Lung (tissue), 12 donors: Measurements from ENCODE around the gene COX6B2. TPM values are rescaled to one million over a fixed set of nuclear protein-coding genes. Genes with fewer than 3 reads are reported as not detected.

Experiments used
- ATAC-seq: fragments of 200-7000 bp; cut with Tn5 transposase; one replicate; pipeline ENCODE4 v1.9.1; 2020; ENCODE audit warnings: moderate number of reproducible peaks; ENCODE audit not compliant: insufficient read depth, low FRiP score
- DNase-seq, 3 donors: peaks; one replicate each; pipeline ENCODE4 v3.0.0-alpha.2; 2013 to 2017
- H3K27ac ChIP-seq, 2 donors: one replicate each; pipeline ENCODE4 v1.5.1; 2013; ENCODE audit warnings: mild to moderate bottlenecking in 2 of 2, moderate library complexity in 2 of 2, control low read depth in 1 of 2, inconsistent platforms in 1 of 2, low read depth in 1 of 2, low read length in 1 of 2
- H3K27me3 ChIP-seq, 3 donors: one replicate each; pipeline ENCODE4 v1.5.1; 2013; ENCODE audit warnings: low read length in 2 of 3; ENCODE audit not compliant: control insufficient read depth in 3 of 3, insufficient read depth in 3 of 3
- H3K36me3 ChIP-seq, 4 donors: one replicate each; pipeline ENCODE4 v1.5.1; 2013; ENCODE audit warnings: low read length in 4 of 4, mild to moderate bottlenecking in 1 of 4, moderate library complexity in 1 of 4; ENCODE audit not compliant: control insufficient read depth in 4 of 4, insufficient read depth in 4 of 4
- H3K4me1 ChIP-seq, 5 donors: one replicate each; pipeline ENCODE4 v1.5.1; 2013; ENCODE audit warnings: low read length in 5 of 5, mild to moderate bottlenecking in 2 of 5, moderate library complexity in 1 of 5; ENCODE audit not compliant: control insufficient read depth in 5 of 5, insufficient read depth in 5 of 5
- H3K4me3 ChIP-seq: one replicate; pipeline ENCODE4 v1.5.1; 2013; ENCODE audit warnings: mild to moderate bottlenecking, control low read depth, moderate library complexity
- H3K9ac ChIP-seq, 2 donors: one replicate each; pipeline ENCODE4 v1.5.1; 2013; ENCODE audit warnings: low read length in 2 of 2, control low read depth in 1 of 2; ENCODE audit not compliant: insufficient read depth in 1 of 2
- H3K9me3 ChIP-seq, 4 donors: one replicate each; pipeline ENCODE4 v1.5.1; 2013; ENCODE audit warnings: low read length in 3 of 4, mild to moderate bottlenecking in 1 of 4, moderate library complexity in 1 of 4; ENCODE audit not compliant: control insufficient read depth in 4 of 4, insufficient read depth in 3 of 4
- WGBS, 2 donors: extraction: QIAGEN DNeasy Blood & Tissue Kit; methylation state at CpG; one replicate each; pipeline ENCODE4 v1.1.7; 2013; 5-methylcytosine and 5-hydroxymethylcytosine counted together
- polyA plus RNA-seq, 2 donors: library from polyadenylated mRNA; stranded (reverse); fragments of 200-250 nt; gene quantifications; one replicate each; pipeline ENCODE4 v1.2.1, GENCODE V29; 2013
- total RNA-seq, 2 donors: library from RNA; depleted of rRNA in 1 of 2; stranded (reverse); fragments of >200 nt in 1 of 2; gene quantifications; one replicate each; pipeline ENCODE4 v1.2.1, GENCODE V29; 2014 to 2021
- TF ChIP-seq, protein P1 (sequence below): IDR thresholded peaks from 2 replicates; pipeline ENCODE4 v1.5.1; 2012; ENCODE audit warnings: mild to moderate bottlenecking; ENCODE audit errors: control extremely low read depth, extremely low read depth
- donor health status: control.
- donor health status: control.
- donor health status: Bipolar disorder and iron deficiency.
- donor health status: healthy.
- donor health status: DM: yes; HTN: yes; CAD: no.

Gene COX6B2
- total and polyA plus RNA-seq, 4 donors: 0.16 to 1.4 (median 0.50) TPM; not detected in 1

DNA sequence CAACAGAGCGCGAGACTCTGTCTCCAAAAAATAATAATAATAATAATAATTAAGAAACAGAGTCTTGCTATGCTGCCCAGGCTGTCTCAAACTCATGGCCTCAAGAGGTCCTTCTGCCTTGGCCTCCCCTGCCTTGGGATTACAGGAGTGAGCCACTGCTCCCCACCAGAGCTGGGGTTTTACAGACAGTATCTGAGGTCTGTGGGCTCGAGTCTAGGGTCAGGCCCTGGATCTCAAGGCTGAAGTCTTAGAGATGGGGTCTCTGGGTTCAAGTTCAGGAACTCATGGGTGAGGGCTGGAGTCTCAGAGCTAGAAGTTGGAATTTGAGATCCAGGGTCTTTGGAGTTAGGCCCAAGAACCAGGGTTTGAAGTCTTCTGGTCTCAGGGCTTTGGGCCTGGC, 12.3 kb upstream of the COX6B2 start:
- no peaks in the 10 kb centered on the region for H3K36me3 ChIP-seq
- no peak overlapping the region for H3K27ac ChIP-seq
- H3K27me3 ChIP-seq: peaks cover 0 to 25% (median 8%) of the 10 kb centered on the region in 3 donors
- 59 to 75% methylated on average over 3 of the region's 3 CpGs for WGBS, 2 donors
- no peak overlapping the region for H3K9ac ChIP-seq
- H3K4me1 ChIP-seq: peaks cover 0 to 11% (median 0%) of the 10 kb centered on the region in 5 donors
- H3K4me3 ChIP-seq: no peak overlapping the region
- ATAC-seq (no peak), DNase-seq (no peak)
- H3K9me3 ChIP-seq: peaks cover 0 to 4% (median 0%) of the 10 kb centered on the region in 4 donors
- TF ChIP-seq, protein P1, sequence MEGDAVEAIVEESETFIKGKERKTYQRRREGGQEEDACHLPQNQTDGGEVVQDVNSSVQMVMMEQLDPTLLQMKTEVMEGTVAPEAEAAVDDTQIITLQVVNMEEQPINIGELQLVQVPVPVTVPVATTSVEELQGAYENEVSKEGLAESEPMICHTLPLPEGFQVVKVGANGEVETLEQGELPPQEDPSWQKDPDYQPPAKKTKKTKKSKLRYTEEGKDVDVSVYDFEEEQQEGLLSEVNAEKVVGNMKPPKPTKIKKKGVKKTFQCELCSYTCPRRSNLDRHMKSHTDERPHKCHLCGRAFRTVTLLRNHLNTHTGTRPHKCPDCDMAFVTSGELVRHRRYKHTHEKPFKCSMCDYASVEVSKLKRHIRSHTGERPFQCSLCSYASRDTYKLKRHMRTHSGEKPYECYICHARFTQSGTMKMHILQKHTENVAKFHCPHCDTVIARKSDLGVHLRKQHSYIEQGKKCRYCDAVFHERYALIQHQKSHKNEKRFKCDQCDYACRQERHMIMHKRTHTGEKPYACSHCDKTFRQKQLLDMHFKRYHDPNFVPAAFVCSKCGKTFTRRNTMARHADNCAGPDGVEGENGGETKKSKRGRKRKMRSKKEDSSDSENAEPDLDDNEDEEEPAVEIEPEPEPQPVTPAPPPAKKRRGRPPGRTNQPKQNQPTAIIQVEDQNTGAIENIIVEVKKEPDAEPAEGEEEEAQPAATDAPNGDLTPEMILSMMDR: no peak

DNA sequence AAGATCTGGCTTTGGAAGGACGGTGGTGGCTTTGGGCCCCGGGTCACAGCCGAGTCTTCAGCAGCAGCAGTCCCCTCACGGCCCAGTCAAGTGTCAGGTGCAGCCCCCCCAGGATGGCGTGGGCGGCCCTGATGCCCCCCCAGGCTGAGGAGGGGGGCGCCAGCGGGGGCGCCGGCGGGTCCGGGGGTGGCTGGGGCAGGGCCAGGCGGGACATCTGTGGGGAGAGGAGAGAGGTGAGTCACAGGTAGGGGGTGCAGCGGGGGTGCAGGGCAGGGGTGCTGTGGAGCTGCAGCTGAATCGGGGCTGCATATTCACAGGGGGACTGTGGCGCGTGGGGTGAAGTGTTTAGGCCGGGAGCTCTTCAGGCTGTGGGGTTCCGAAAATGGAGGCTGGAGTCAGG, 11.4 kb upstream of the COX6B2 start:
- TF ChIP-seq, protein P1: no peak
- peaks cover 0 to 3% (median 0%) of the 10 kb centered on the region in 4 donors for H3K9me3 ChIP-seq
- no peaks in the 10 kb centered on the region for H3K36me3 ChIP-seq
- WGBS, 2 donors: 71 to 75% methylated on average over 16 to 19 of the region's 19 CpGs
- ATAC-seq: no peak
- H3K27me3 ChIP-seq: peaks cover 0 to 22% (median 6%) of the 10 kb centered on the region in 3 donors
- H3K4me3 ChIP-seq: no peak overlapping the region
- peaks cover 0 to 11% (median 0%) of the 10 kb centered on the region in 5 donors for H3K4me1 ChIP-seq
- no peak for DNase-seq
- no peak overlapping the region for H3K27ac ChIP-seq
- H3K9ac ChIP-seq: no peak overlapping the region

DNA sequence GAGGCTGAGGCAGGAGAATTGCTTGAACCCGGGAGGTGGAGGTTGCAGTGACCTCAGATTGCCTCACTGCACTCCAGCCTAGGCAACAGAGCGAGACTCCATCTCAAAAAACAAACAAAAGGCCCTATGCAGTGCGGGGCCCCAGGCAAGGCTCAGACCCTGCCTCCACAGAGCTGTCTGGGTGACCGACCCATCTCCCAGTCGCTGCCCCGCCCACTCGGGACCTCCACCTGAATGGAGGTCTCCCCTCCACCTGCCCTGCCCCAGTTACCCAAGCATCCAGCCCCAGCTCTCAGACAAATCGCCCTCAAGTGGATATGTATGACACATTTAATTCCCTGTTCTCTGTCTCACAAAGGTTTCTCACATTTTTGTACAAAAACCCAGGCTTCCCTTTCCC, 10.7 kb upstream of the COX6B2 start:
- no peaks in the 10 kb centered on the region for H3K36me3 ChIP-seq
- H3K4me3 ChIP-seq: no peak overlapping the region
- no peak overlapping the region for H3K9ac ChIP-seq
- no peak overlapping the region for H3K27ac ChIP-seq
- WGBS, 2 donors: 82 to 90% methylated on average over 8 of the region's 8 CpGs
- no peaks in the 10 kb centered on the region for H3K9me3 ChIP-seq
- DNase-seq: no peak
- no peak for ATAC-seq
- TF ChIP-seq, protein P1: no peak
- H3K27me3 ChIP-seq: peaks cover 0 to 15% (median 2%) of the 10 kb centered on the region in 3 donors
- H3K4me1 ChIP-seq: peaks cover 0 to 11% (median 0%) of the 10 kb centered on the region in 5 donors

DNA sequence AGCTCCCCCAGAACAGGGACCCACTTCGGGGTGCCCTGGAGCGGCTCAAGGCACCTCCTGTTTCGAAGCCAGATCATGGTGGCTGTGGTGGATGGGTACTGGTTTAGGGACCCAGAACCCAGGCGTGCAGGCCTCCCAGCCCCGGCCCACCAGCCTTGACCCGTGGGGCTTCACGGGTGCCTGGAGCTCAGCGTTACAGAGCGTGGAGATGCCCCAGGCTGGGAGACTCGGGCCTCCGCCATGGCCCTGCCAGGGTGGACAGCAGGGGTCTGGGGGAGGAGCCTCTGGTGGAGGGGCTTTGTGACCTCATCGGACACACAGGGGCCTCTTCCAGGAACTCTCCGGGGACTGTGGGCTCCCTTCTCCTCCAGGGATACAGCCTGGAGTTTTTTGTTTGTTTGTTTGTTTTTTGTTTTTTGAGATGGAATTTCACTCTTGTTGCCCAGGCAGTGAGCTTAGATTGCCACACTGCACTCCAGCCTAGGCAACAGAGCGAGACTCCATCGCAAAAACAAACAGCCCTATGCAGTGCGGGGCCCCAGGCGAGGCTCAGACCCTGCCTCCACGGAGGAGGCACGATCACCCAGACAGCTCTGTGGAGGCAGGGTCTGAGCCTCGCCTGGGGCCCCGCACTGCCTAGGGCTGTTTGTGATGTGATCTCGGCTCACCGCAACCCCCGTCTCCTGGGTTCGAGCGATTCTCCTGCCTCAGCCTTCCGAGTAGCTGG, 8.6 kb upstream of the COX6B2 start, which contains the start of gene GARIN5B:
Gene GARIN5B, minus strand, starts transcription at position 271 of the 727 bp plus-strand sequence. Its CDS starts 194 bp downstream, at position 77.
- Histone ChIP-seq H3K36me3 (no peaks in the 10 kb centered on the region), H3K4me1 (peaks cover 0 to 2% (median 0%) of the 10 kb centered on the region in 5 donors), H3K4me3 (no peak within 1 kb of the TSS), H3K27ac (no peak within 1 kb of the TSS), H3K27me3 (peaks cover 0 to 2% (median 0%) of the 10 kb centered on the region in 3 donors), H3K9ac (no peak within 1 kb of the TSS), H3K9me3 (no peaks in the 10 kb centered on the region)
- DNase-seq: no peak
- TF ChIP-seq, protein P1: no peak
- ATAC-seq: no peak
- WGBS, 2 donors: 80 to 86% methylated on average over 27 of the region's 27 CpGs
